Left renal pelvis (tissue), 4 donors: ENCODE data around the gene DIP2A. TPM values are rescaled to one million over a fixed set of nuclear protein-coding genes. Genes with fewer than 3 reads are reported as not detected.
"Not testable (repeated sequence)": the region's sequence is repeated elsewhere in the genome, so short reads cannot be mapped to it uniquely, and the experiment has no call there.

Source experiments
- DNase-seq, 4 donors: peaks; one replicate each; pipeline ENCODE4 v3.0.0-alpha.2; 2013; ENCODE audit warnings: low read depth in 4 of 4, low spot score in 3 of 4
- polyA plus RNA-seq, 4 donors: library from polyadenylated mRNA; unstranded; fragments of 120-200 nt; gene quantifications; one replicate each; pipeline ENCODE4 v1.2.1, GENCODE V29; 2013; ENCODE audit not compliant: insufficient read length in 4 of 4

DIP2A gene
- polyA plus RNA-seq, 4 donors, result 24.3 to 49.8 (median 33.6) TPM

- no peak for DNase-seq
These were observed 60.4 kb downstream of the DIP2A start for GRCh38 chr21:46518983-46519583.

GRCh38 chr21:46527393-46527792 is 68.7 kb downstream of the DIP2A start:
- not testable (repeated sequence) for DNase-seq

- DNase-seq, result no peak
These were observed 69.1 kb downstream of the DIP2A start for GRCh38 chr21:46527801-46528200.

GRCh38 chr21:46532080-46532479 is 73.4 kb downstream of the DIP2A start:
- DNase-seq, result no peak

GRCh38 chr21:46537026-46537425 is 78.3 kb downstream of the DIP2A start:
- DNase-seq, result no peak

- DNase-seq, result no peak
These were observed 79.6 kb downstream of the DIP2A start for GRCh38 chr21:46538262-46538661.

GRCh38 chr21:46538851-46539666 is 80.4 kb downstream of the DIP2A start:
- no peak for DNase-seq

- DNase-seq, result no peak
These were observed 81.5 kb downstream of the DIP2A start for GRCh38 chr21:46540087-46540710.

- no peak for DNase-seq
These were observed 84.0 kb downstream of the DIP2A start for GRCh38 chr21:46542588-46543124.

GRCh38 chr21:46543306-46543705 is 84.6 kb downstream of the DIP2A start:
- no peak for DNase-seq

GRCh38 chr21:46544003-46544402 is 85.3 kb downstream of the DIP2A start:
- DNase-seq, result no peak

- no peak for DNase-seq
These were observed 86.1 kb downstream of the DIP2A start for GRCh38 chr21:46544824-46545223.

GRCh38 chr21:46545363-46545762 is 86.7 kb downstream of the DIP2A start:
- no peak for DNase-seq

GRCh38 chr21:46545911-46546310 is 87.2 kb downstream of the DIP2A start:
- no peak for DNase-seq

GRCh38 chr21:46546799-46547198 is 88.1 kb downstream of the DIP2A start:
- DNase-seq, result no peak

- no peak for DNase-seq
These were observed 91.0 kb downstream of the DIP2A start for GRCh38 chr21:46549650-46550049.

- DNase-seq, result no peak
These were observed 91.6 kb downstream of the DIP2A start for GRCh38 chr21:46550116-46550941.

GRCh38 chr21:46551636-46552241 is 93.0 kb downstream of the DIP2A start:
- no peak for DNase-seq

GRCh38 chr21:46552274-46552673 is 93.6 kb downstream of the DIP2A start:
- DNase-seq, result no peak

- no peak for DNase-seq
These were observed 94.2 kb downstream of the DIP2A start for GRCh38 chr21:46552865-46553379.
